H1 (cell line): Measurements from ENCODE around the gene FOXO1. TPM values are rescaled to one million over a fixed set of nuclear protein-coding genes. Genes with fewer than 3 reads are reported as not detected.

Experiments
- CTCF ChIA-PET: fragments of 300-600 bp; sonication (Branson Sonifier 250); formaldehyde crosslinking; loops from one replicate; lab custom pipeline; 2021; ENCODE audit not compliant: partially characterized antibody; lab: Charles Lee
- POLR2A ChIA-PET: fragments of 300-600 bp; sonication (Branson Sonifier 250); formaldehyde crosslinking; loops from one replicate; lab custom pipeline; 2021; ENCODE audit warnings: inconsistent platforms; ENCODE audit not compliant: partially characterized antibody; lab: Charles Lee
- DNase-seq, 2 experiments: peaks; one replicate each; pipeline versions ENCODE4 v3.0.0 to v3.0.0-alpha.2; 2010 to 2022; ENCODE audit warnings: low spot score in 2 of 2, low read depth in 1 of 2, mixed read lengths in 1 of 2
- FAIRE-seq: peaks from 2 replicates; lab custom pipeline; 2011; peaks lifted over from hg19 to GRCh38; lab: Jason Lieb, UNC
- H2AFZ ChIP-seq: 2 replicates; pipeline ENCODE4 v1.8.1; 2012; ENCODE audit warnings: low read length, inconsistent platforms
- H2AK5ac ChIP-seq: 2 replicates; pipeline ENCODE4 v1.6.1; 2013; ENCODE audit warnings: low read depth, low read length
- H2BK120ac ChIP-seq: replicated peaks from 2 replicates; pipeline ENCODE3; 2013; ENCODE audit warnings: low read depth, low read length, inconsistent platforms
- H2BK12ac ChIP-seq: 2 replicates; pipeline ENCODE4 v1.6.1; 2013; ENCODE audit warnings: low read depth, low read length
- H2BK15ac ChIP-seq: 2 replicates; pipeline ENCODE4 v1.6.1; 2013; ENCODE audit warnings: low read length
- H2BK20ac ChIP-seq: 2 replicates; pipeline ENCODE4 v1.6.1; 2013; ENCODE audit warnings: low read length
- H2BK5ac ChIP-seq: 2 replicates; pipeline ENCODE4 v1.6.1; 2013; ENCODE audit warnings: low read depth, low read length
- H3K14ac ChIP-seq: 2 replicates; pipeline ENCODE4 v1.6.1; 2013; ENCODE audit warnings: inconsistent platforms; ENCODE audit not compliant: insufficient read length
- H3K18ac ChIP-seq: 2 replicates; pipeline ENCODE4 v1.6.1; 2013; ENCODE audit warnings: low read length; ENCODE audit errors: extremely low read depth
- H3K23ac ChIP-seq: 2 replicates; pipeline ENCODE4 v1.6.1; 2013; ENCODE audit warnings: inconsistent platforms; ENCODE audit not compliant: insufficient read length
- H3K23me2 ChIP-seq: 2 replicates; pipeline ENCODE4 v1.6.1; 2013; ENCODE audit warnings: low read depth, low read length
- H3K27ac ChIP-seq: 2 replicates; pipeline ENCODE4 v1.6.1; 2011; ENCODE audit warnings: low read depth, low read length, inconsistent platforms
- H3K27me3 ChIP-seq, 4 experiments: replicated peaks in 1 of 4; 1 replicate in 1 of 4; 2 replicates in 3 of 4; pipeline versions ENCODE4 v1.6.1 to v1.8.1; 2011 to 2013; ENCODE audit warnings: low read length in 3 of 4, mild to moderate bottlenecking in 3 of 4, inconsistent platforms in 2 of 4, mixed read lengths in 2 of 4, moderate library complexity in 1 of 4; ENCODE audit not compliant: control insufficient read depth in 3 of 4, insufficient read depth in 3 of 4; ENCODE audit errors: extremely low read depth in 1 of 4
- H3K36me3 ChIP-seq, 4 experiments: 2 replicates each; pipeline versions ENCODE4 v1.6.1 to v1.8.1; 2011 to 2013; ENCODE audit warnings: mild to moderate bottlenecking in 4 of 4, low read length in 3 of 4, moderate library complexity in 2 of 4, control low read depth in 1 of 4, inconsistent platforms in 1 of 4; ENCODE audit not compliant: insufficient read depth in 4 of 4, control insufficient read depth in 2 of 4
- H3K4ac ChIP-seq: replicated peaks from 2 replicates; pipeline ENCODE3; 2013; ENCODE audit warnings: low read length, low read depth, mixed read lengths, inconsistent platforms; ENCODE audit not compliant: insufficient read length
- H3K4me1 ChIP-seq, 4 experiments: replicated peaks in 1 of 4; 1 replicate in 1 of 4; 2 replicates in 3 of 4; pipeline versions ENCODE4 v1.6.1 to v1.8.1; 2011 to 2013; ENCODE audit warnings: low read length in 3 of 4, inconsistent platforms in 2 of 4, mixed read lengths in 1 of 4; ENCODE audit not compliant: insufficient read depth in 4 of 4, control insufficient read depth in 3 of 4
- H3K4me2 ChIP-seq, 2 experiments: 2 replicates each; pipeline versions ENCODE4 v1.6.1 to v1.8.1; 2011 to 2013; ENCODE audit warnings: low read depth in 2 of 2, low read length in 2 of 2, control low read depth in 1 of 2, inconsistent platforms in 1 of 2, mild to moderate bottlenecking in 1 of 2; ENCODE audit not compliant: insufficient read depth in 1 of 2
- H3K4me3 ChIP-seq, 4 experiments: fragments of 200-600, 300-600 bp in 1 of 4; sonication (generic), shearing (Covaris generic), sonication (Bioruptor Twin) in 1 of 4; 2 replicates each; pipeline versions ENCODE4 v1.5.1 to v1.8.1; 2011 to 2016; ENCODE audit warnings: low read length in 4 of 4, low read depth in 3 of 4, control low read depth in 2 of 4, inconsistent platforms in 2 of 4, mild to moderate bottlenecking in 2 of 4, mixed read lengths in 1 of 4, moderate library complexity in 1 of 4; ENCODE audit not compliant: insufficient read depth in 2 of 4; ENCODE audit errors: extremely low read depth in 1 of 4
- H3K56ac ChIP-seq: replicated peaks from 2 replicates; pipeline ENCODE3; 2013; ENCODE audit warnings: low read depth, mild to moderate bottlenecking, mixed read lengths, low read length, inconsistent platforms; ENCODE audit not compliant: insufficient read length
- H3K79me1 ChIP-seq: 2 replicates; pipeline ENCODE4 v1.6.1; 2013; ENCODE audit warnings: low read depth, low read length, control low read depth
- H3K79me2 ChIP-seq, 2 experiments: 2 replicates each; pipeline versions ENCODE4 v1.6.1 to v1.8.1; 2012 to 2013; ENCODE audit warnings: low read length in 2 of 2, mild to moderate bottlenecking in 2 of 2, inconsistent platforms in 1 of 2; ENCODE audit not compliant: insufficient read depth in 2 of 2, control insufficient read depth in 1 of 2
- H3K9ac ChIP-seq, 4 experiments: replicated peaks in 1 of 4; 1 replicate in 1 of 4; 2 replicates in 3 of 4; pipeline versions ENCODE4 v1.6.1 to v1.8.1; 2011 to 2013; ENCODE audit warnings: low read depth in 3 of 4, low read length in 3 of 4, control low read depth in 2 of 4, mild to moderate bottlenecking in 2 of 4, moderate library complexity in 2 of 4, inconsistent platforms in 1 of 4; ENCODE audit errors: extremely low read depth in 1 of 4
- H3K9me3 ChIP-seq, 2 experiments: 2 replicates each; pipeline versions ENCODE4 v1.6.1 to v1.8.1; 2012 to 2013; ENCODE audit warnings: mild to moderate bottlenecking in 2 of 2, moderate library complexity in 2 of 2, control low read depth in 1 of 2, inconsistent platforms in 1 of 2, low read depth in 1 of 2, low read length in 1 of 2, mixed read lengths in 1 of 2; ENCODE audit not compliant: insufficient read depth in 2 of 2
- H4K20me1 ChIP-seq, 2 experiments: replicated peaks in 1 of 2; 2 replicates each; pipeline versions ENCODE3 to v1.8.1; 2011 to 2013; ENCODE audit warnings: inconsistent platforms in 2 of 2, low read length in 2 of 2, mild to moderate bottlenecking in 1 of 2; ENCODE audit not compliant: insufficient read depth in 2 of 2, control insufficient read depth in 1 of 2
- H4K5ac ChIP-seq: 2 replicates; pipeline ENCODE4 v1.6.1; 2013; ENCODE audit warnings: low read length, low read depth, mixed read lengths, inconsistent platforms; ENCODE audit not compliant: insufficient read length
- H4K8ac ChIP-seq: 2 replicates; pipeline ENCODE4 v1.8.0; 2013; ENCODE audit warnings: mild to moderate bottlenecking, moderate library complexity, low read length, inconsistent platforms; ENCODE audit not compliant: insufficient read depth; ENCODE audit errors: extremely low read depth
- H4K91ac ChIP-seq: replicated peaks from 2 replicates; pipeline ENCODE3; 2013; ENCODE audit warnings: low read length, mixed read lengths, inconsistent platforms; ENCODE audit not compliant: insufficient read length
- CHD2 ChIP-seq: IDR thresholded peaks from 2 replicates; pipeline ENCODE4 v1.6.1; 2012; ENCODE audit warnings: low read length, improper control_type of control experiment
- GABPA ChIP-seq: IDR thresholded peaks from 2 replicates; pipeline ENCODE4 v1.6.1; 2011; ENCODE audit warnings: mild to moderate bottlenecking, low read length, moderate library complexity, borderline replicate concordance; ENCODE audit not compliant: insufficient read depth
- POLR2A ChIP-seq, 2 experiments: IDR thresholded peaks; 1 replicate in 1 of 2; 2 replicates in 1 of 2; pipeline ENCODE4 v1.6.1; 2011; ENCODE audit warnings: low read depth in 2 of 2, low read length in 2 of 2, mild to moderate bottlenecking in 2 of 2; ENCODE audit errors: control extremely low read depth in 1 of 2
- RXRA ChIP-seq: IDR thresholded peaks from 2 replicates; pipeline ENCODE4 v1.6.1; 2011; ENCODE audit warnings: low read depth, mild to moderate bottlenecking, low read length, moderate library complexity; ENCODE audit not compliant: insufficient read depth
- TAF1 ChIP-seq: IDR thresholded peaks from 2 replicates; pipeline ENCODE4 v1.6.1; 2011; ENCODE audit warnings: mild to moderate bottlenecking, low read depth, low read length
- WGBS, 2 experiments: shearing (Covaris generic) in 1 of 2; methylation state at CpG; one replicate each; pipeline versions ENCODE4 v1.1.6 to v1.1.7; 2013 to 2015; ENCODE audit warnings: low lambda C conversion rate in 2 of 2, mixed read lengths in 2 of 2, inconsistent platforms in 1 of 2, low coverage in 1 of 2, missing lambda C conversion rate in 1 of 2; ENCODE audit not compliant: insufficient replicate concordance in 2 of 2, insufficient coverage in 1 of 2, insufficient read length in 1 of 2; ENCODE audit errors: extremely low coverage in 1 of 2, missing lambda C conversion rate in 1 of 2; 5-methylcytosine and 5-hydroxymethylcytosine counted together
- polyA plus RNA-seq, 7 experiments: library from polyadenylated mRNA; depleted of rRNA in 3 of 7; stranded (reverse) in 5 of 7; unstranded in 2 of 7; fragments of >200 nt in 5 of 7; fragments of 200-250 nt in 2 of 7; gene quantifications; 1 replicate in 5 of 7; 2 replicates in 1 of 7; 4 replicates in 1 of 7; pipeline versions ENCODE4 v1.2.1 to v1.2.3, GENCODE V29; 2011 to 2013; ENCODE audit warnings: missing spikeins in 2 of 7, mixed read lengths in 2 of 7
- total RNA-seq: library from RNA; stranded (reverse); fragmentation: NEBNext Ultra II Directional; extraction: Animal tissue kit (Norgen Biotek cat#: 25700); gene quantifications from 2 replicates; pipeline ENCODE4 v1.2.1, GENCODE V29; 2021

FOXO1 gene
- total and polyA plus RNA-seq, 2 of the 8 experiments (the other 6 are each of a cell fraction or from before 2014, with no cell fraction given): 35.3 to 56.9 TPM

DNA sequence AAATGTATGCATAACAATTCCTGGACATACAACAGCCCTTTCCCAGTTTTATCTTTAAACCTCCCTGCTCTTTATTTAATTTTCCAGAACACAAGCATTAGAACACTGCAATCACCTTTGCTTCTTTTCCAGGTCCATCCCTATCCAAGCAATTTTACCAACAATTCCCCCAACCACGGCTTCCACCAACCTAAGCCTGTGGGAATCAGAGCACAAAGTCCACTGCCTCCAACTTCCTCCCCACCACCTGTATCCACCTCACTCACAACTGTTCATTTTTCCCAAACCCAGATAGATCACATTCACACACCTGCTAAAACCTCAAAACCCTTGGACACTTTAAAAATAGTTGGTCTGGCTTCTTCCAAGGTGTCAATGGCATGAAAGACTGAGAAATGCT is 39.5 kb downstream of the FOXO1 start:
- Histone ChIP-seq H2BK120ac (no peak overlapping the region), H3K79me1 (peaks cover 6% of the 10 kb centered on the region), H3K27me3 (no peaks in the 10 kb centered on the region), H3K14ac (no peak overlapping the region), H3K4me1 (peaks cover 3 to 21% (median 12%) of the 10 kb centered on the region in 4 experiments; a peak in 5 of 7 replicates), H3K4me3 (no peak overlapping the region), H4K8ac (no peak overlapping the region), H2BK12ac (no peak overlapping the region), H2BK15ac (no peak overlapping the region), H3K4me2 (no peak overlapping the region), H3K9ac (no peak overlapping the region), H3K9me3 (no peaks in the 10 kb centered on the region), H3K36me3 (no peaks in the 10 kb centered on the region; a peak in 1 of 8 replicates), H4K5ac (no peak overlapping the region), H3K56ac (no peak overlapping the region), H3K18ac (no peak overlapping the region), H3K79me2 (peaks cover 12 to 98% of the 10 kb centered on the region in 2 experiments), H4K91ac (no peak overlapping the region), H2AK5ac (no peak overlapping the region), H3K23ac (no peak overlapping the region), H2BK5ac (no peak overlapping the region), H3K23me2 (no peaks in the 10 kb centered on the region; the same call in 1 of the 2 replicates), H2AFZ (no peak overlapping the region), H3K27ac (no peak overlapping the region), H3K4ac (no peak overlapping the region), H4K20me1 (peaks cover 20 to 37% of the 10 kb centered on the region in 2 experiments), H2BK20ac (no peak overlapping the region)
- 100% methylated on average over 1 of the region's 1 CpG; no CpG with 5 or more reads in 1 of the 2 experiments for WGBS, 2 experiments
- POLR2A ChIA-PET: no interaction called here
- FAIRE-seq (no peak), DNase-seq (no peak)
- TF ChIP-seq TAF1: no peak
- no peak for TF ChIP-seq POLR2A (IDR thresholded peaks at IDR 0.05; ENCODE audit: control extremely low read depth in 1 of 2, low read depth in 2 of 2, low read length in 2 of 2)
- no peak for TF ChIP-seq RXRA
- no peak for TF ChIP-seq GABPA
- no peak for TF ChIP-seq CHD2
- CTCF ChIA-PET: interaction anchor here (1.2 kb wide), 1 partner anchor 8 kb away, joined by 3 read pairs; no protein-coding TSS in a partner anchor
